CD4-positive, alpha-beta T cell treated with Interferon alpha-2 for 1 hour (primary cell): Measurements from ENCODE around the gene VSIR.

Experiments used
- DNase-seq, 2 donors: peaks; one replicate each; pipeline ENCODE4 v3.0.0-alpha.2; 2020 to 2022

The VSIR gene

DNA sequence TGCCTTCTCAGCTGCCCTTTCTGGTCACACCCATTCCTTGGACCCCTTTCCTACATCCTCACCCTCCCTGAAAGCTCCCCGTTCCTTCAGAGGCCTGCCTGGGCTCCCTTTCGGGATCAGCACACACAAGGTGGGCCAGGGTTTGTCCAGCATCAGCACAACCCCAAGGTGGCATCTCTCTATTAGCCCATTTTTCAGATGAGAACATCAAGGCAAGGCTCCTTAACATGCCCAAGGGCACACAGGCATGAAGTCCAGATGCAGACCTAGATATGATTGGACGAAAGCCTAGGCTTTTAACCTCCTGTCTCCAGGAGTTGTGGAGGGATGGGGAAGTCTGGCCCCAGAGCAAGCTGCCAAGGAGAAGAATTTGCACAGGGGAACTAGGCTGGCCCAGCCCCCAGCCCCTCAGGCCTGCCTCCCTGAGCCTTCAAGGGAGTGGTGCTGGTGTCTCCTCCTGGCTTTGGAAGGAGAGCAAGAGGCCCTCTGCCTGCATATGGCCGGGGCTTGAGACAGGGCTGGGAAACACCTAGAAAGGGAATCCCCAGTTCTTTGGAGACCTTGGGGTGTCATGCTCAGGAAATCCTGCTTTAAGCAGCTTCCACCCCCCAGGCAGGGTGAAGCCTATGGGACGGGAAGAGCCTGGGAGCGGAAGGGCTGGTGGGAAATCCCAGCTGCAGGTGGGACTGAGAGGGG is 9.0 kb upstream of the VSIR start:
- no peak for DNase-seq

DNA sequence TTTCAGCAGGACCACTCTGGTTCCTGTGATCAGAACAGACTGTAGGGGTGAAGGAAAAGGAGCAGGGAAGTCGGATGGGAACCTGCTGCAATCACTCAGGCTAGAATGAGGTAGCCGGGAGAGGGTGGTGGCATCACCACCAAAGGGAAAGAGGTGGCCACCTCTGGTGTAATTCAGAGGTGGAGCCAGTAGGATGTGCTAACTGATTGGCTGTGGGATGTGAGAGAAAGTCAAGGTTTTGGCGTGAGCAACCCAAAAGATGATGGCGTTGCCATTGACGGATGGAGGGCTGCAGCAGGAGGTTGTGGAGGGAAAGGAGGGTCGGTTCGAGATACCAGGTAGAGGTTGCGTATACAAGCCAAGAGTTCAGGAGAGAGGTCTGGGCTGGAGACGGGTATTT is 7.4 kb upstream of the VSIR start:
- no peak for DNase-seq

DNA sequence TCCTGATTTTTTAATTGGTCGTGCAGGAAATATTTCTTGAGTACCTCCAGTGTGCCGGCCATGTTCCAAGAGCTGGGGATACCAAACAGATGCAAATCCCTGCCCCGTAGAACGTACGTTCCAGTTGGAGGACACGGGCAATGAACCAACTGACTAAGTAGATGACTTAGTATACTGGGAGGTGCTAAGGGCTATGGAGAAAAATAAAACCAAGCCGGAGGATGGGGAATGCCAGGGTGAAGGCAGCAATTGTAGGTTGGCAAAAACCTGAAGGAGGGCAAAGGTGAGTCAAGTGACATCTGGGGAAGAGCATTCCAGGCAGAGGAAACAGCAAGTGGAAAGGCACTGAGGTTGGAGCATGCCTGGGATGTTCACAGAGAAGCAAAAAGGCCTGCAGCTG is 6.8 kb upstream of the VSIR start:
- DNase-seq = no peak

DNA sequence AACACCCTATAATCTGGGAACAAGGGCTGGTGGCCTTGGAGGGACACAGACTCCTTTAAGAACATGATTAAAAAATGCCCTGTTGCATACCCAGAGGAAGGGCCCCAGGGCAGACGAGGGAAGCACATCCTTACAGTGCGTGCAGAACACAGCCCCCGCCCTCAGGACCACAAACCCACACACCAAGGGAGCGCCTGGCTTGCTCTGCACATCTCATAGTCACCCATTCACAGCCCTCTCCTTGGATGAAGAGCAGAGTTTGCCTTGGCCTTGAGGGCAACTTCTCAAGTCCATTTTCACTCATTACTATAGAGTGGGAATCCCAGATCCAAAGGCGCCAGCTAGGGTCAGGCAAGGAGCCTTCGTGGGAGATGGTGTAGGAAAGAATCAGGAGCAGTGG is 6.3 kb upstream of the VSIR start:
- no peak for DNase-seq

DNA sequence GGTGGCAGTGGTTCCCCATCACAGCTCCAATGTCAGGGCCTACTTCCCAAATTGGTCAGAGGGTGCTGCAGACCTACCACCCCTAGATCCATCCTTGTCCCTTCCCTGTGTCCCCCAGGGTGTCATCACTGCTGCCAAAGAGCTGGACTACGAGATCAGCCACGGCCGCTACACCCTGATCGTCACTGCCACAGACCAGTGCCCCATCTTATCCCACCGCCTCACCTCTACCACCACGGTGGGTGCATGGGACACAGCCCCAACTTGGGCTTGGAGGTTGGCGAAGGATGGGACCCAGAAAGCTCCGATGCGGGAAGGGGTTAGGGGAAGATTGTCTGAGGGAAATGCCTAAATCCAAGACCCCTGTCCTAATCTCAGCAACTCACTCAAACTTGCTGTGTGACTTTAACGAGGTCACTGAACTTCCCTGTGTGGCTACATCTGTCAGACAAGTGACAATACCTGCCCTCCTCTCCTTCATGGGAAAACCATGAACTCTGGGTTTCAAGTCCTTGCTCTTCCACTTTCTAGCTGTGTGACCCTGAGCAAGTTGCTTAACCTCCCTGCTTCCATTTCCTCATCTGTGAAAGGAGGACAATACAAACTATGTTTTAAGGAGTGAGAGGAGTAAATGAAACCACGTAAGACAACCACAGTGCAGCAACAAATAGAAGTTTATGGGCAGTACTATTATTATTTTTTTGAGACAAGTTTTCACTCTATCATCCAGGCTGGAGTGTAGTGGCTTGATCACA is 4.9 kb upstream of the VSIR start:
- DNase-seq = no peak

DNA sequence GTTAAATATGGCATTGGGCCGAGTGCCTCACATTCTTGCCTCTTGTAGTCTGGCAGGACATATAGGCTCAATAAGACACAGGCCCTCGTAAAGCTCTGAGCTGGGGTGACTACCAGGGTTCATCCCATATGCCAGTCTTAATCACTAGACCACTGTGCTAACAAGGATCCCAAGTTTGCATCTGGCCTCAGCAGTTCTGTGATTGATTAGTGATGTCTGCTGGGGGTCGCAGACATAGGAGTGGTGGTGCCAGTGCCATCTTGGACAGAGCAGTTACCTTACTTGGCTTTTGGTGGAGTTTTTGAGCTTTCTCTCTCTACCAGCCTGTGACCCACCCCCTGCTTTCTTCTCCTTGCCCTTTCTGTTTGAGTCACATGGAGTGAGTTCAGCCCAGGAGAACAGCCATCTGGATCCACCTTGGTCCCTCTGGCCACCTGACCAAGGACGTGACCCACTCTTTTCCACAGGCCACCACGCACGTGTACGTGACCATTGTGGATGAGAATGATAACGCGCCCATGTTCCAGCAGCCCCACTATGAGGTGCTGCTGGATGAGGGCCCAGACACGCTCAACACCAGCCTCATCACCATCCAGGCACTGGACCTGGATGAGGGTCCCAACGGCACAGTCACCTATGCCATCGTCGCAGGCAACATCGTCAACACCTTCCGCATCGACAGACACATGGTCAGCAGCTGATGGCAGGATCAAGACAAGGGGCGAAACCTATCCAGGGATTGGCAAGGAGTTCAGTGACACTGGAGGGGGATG is 4.1 kb upstream of the VSIR start:
- DNase-seq = no peak

DNA sequence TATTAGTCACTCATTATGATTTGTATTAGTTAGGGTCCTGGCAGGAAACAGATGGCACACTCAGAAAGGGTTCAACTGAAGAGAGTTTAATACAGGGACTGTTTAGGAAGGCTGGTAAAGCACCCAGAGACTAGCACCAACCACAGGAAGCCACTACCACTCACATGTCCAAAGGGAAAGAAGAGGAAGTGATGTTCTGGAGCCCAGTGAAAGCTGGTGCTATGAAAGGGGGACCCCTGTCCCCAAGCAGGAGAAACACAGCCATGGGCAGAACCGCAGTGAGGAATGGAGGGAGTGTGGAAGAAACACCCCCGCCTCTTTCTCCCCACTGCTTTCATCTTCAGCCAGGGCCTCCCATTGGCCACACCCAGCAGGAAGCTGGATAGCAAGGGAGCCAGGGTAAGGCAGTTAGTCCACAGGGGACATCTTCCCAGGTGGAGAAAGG is 3.2 kb upstream of the VSIR start:
- DNase-seq = no peak

DNA sequence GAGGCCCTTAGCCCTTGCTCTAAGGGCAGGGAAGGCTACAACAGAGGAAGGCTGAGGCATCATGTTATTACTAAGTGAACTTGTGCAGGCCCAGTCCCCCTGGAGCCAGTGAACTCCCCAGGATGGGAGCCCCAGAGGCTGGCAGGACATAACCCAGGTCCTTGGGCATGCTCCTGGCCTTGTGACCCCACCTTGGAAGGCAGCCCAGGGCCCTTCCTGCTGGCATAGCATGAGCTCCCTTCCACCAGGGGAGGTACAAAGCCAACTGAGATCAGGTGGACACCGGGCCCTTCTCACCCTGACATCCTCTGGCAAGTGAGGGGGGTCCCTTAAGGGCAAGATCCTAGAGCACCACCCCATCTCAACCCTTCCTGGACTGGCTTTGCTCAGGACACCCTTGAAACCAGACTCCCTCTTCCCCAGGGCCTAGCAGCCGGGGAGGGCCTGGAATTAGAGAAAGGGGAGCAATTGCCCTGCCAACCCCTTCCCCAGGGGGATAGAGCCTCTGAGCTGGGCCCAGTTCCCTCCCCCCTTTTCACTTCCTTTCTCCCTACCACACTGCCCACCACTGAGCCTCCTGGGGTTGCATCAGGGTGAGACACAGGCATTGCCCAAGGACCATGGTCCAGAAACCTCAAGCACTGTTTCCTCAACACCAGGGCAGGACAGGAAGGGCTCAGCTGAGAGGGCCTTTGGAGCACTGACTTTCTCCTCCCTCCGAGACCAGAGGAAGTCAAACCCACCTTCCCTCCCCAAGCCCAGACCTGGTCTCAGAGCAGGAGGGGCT is 1.8 kb upstream of the VSIR start:
- DNase-seq = peak in 1 of 2 donors; percentile 51

DNA sequence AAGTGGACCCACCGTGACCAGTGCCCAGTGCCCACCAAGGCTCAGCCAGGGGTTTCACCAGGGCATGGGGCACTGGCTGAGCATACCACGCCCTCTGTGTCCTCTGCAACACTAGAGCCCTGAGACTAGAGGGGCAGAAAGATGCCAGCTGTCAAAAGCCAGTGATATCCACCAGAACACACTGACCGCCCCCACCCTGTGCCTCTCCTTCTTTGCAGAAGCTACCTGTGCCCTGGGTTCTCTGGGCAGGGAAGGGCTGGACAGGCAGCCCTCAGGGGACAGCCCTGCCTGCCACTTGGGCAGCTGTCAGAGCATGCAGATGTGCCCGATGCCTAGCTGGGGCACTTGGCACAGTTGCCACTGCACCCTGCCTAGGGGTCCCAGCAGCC is 494 bp downstream of the VSIR start:
- no peak for DNase-seq

DNA sequence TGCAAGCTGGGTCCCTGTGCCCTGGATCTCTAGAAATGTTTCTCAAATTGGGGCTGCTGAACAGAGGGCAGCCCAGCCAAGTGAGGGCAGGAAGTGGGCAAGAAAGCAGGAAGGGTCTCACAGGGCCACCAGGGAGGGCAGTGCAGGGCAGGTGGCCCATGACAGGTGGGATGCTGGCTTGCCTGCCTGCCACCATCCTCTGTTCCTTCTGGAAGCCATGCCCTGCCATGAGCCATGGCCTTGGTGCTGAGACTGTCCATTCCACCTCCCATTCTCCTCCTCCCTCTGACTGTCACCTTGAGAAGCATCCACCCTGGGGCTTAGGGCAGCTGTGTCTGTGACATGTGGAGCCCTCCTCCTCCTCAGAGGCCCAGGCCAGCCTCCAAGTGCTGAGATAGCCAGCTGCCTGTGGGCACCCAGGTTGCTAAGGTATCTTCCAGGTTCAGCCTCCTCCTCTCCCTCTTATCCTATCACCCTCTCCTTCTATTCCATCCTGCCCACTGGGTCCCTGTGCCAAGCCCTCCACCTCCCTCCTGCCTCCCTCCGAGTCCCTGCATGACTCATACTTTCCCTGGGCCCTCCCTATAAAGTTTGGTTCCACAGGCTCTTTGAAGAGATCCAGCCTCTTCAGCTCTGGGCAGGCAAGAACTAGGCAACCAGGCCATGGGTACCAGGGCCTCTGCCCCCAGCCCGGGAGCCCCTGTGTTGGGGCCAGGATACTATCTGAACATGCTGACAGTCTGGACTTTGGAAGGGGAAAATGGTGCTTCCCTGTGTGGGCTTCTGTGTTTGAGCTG is 1.3 kb downstream of the VSIR start:
- peak in 1 of 2 donors; percentile 46 for DNase-seq

DNA sequence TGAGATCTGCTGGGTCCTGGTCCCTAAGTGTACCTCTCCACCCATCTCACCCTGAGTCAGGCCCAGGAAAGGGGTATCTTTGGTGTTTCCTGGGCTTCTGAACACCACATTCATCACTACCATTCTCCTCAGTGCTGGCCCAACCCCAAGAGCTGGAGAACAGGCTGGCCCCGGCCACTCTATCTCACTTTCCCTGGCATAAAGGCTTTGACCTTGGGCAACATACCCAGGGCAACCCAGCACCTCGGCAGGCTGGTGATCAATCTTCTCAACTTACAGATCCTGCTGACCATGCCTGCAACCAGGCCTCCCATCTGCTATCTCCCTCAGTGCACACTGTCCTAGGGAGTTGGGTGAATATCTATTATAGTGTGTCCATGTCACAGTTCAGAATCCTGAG is 2.1 kb downstream of the VSIR start:
- no peak for DNase-seq

DNA sequence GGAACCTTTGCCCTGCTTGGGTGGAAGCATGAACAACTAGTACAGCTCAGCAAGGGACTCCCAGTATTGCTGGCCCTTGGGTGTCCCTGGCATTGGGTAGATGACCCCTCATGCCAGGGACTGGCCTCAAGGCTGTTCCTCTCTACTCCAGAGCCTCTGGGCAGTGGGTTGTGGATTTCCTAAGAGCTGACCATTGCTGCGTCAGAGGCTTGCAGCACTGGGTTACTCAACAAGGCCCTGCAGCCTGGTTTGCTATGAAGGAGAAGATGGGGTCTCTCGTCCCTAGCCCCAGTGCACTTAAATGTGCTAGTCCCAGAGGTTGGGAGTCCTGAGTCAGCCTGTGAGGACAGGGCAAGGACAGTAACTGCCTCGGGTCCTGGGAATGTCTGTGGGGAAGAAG is 2.5 kb downstream of the VSIR start:
- DNase-seq = no peak

DNA sequence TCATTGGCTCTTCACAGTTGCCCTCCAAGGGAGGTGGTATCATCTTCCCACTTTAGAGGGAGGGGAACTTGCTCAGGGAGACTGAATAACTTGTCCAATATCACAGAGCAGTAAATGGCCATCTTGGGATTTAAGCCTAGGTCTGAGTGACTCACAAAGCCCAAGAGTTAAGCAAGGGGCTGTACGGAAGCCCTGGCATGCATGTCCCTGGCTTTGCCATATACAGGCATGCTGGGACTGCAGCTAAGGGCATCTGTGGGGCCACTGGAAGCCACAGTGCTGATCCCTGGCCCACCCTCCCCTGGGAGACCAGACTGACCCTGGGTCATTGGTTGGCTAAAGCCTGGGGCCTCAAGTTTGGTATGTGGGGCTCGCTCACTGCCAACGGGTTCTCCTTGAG is 3.1 kb downstream of the VSIR start:
- no peak for DNase-seq

DNA sequence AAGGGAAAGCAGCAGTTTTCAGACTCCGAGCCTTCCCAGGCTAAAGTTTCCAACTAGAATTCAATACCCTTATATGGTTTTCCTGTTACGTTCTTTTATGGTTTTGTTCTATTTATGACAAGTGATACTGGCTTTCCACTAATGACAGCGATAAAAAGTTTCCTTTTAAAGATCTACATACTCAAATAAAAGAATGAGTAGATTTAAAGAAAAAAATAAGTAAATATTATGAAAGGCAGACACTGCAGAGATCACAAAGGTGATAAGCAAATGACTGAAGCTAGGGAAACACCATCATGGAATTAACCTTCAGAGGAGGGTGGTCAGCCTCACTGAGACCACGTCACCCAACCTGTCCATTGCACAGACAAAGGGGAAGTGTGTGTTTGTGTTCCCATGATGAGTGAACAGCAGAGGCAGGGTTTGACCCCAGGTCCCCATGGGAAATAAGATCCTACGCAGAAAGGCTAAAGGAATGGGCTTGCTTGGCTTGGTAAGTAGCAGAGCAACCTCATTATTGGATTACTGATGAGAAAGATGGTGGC is 4.0 kb downstream of the VSIR start:
- DNase-seq = peak; percentile 50 to 56

DNA sequence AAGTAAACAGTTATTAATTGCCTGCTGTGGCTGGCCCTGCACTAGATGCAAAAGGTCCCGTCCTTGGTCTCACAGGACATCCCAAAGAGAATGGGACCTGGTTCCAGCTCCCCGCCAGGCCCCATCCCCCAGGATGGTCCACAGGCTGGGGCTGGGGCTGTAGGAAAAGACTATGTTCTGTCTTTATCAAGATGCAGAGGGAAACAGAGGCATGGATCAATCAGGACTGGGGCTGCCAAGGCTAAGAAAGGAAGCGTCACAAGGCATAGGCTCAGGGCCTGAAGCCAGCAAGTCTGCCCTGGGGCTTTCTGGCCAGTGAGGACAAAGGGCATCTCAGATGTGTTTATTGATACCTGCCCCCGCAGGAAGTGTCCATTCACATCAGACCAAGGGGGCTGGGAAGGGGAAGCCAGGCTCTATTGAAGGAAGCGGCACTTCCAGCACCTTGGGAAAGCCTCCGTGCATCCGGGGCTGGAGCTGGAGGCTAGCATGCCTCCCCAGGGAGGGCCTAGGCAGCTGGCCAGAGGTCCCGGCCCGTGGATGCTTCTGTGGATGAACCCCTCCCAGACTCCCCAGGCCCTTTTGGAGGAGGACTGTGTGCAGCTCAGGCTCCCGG is 5.8 kb downstream of the VSIR start:
- DNase-seq = no peak

DNA sequence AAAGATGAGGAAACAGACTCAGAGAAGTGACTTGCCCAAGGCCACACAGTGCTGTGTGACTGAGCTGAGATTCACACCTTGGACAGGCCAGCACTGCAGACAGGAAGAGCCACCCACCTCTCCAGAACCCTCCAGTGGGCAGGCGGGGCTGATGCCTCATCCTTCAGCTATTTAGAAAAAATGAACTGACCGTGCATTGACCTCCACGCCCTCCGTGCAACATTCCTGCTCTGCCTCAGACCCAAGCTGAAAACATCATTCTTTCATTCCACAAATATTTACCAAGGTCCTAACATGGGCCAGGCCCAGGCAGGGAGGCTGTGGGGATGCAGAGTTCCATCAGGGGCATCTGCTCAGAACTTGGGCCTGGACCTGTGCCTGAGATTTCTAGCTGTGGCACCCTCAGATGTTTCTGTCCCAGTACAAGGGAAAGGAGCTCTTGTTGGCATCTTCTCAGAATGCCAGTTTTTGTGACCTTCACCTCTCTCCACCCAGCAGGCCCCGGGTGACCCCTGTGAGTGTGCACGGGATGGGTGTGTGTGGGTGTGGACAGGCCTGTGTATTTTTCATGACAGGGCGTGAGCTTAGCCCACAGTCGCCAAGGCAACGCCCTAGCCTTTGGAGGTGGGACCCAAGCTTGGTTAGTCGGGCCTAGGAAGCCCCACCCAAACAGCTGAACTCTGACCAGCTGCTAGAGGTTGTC is 6.5 kb downstream of the VSIR start:
- peak; percentile 59 to 69 for DNase-seq

DNA sequence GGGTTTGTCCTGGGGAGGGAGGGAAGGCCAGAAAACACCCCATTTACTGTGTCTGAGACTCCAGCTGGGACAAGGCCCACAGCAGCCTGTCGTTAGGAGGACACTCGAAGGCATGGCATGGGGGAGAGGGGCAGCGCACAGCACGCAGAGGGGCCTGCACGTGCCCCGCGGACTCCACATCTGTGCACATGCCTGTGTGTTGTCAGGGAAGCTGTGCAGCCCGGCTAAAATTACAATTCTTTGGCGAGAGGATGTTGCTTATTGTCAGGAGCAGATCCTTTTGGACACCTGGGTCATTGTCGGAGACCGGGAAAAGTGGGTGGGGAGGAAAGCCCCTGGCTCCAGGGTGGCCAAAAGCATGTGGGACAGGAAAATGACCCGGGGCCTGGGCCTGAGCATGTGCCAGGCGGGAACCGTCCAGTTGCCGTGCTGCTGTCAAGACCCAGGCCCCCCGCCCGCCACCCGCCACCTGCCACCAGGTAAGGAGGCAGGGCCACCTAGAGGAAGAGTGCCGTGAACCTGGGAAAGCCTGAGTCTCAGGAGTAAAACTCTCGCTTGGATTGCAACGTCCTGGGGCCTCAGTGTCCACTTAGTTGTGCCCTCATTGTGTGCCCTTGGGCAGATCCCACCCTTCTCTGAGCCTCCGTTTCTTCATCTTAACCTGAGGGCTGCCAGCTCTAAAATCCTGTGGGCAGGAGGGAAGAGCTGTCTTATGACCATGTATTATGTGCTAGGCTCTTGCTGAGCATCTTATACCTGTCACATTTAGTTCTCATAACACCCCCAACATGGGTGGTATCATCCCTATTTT is 7.2 kb downstream of the VSIR start:
- no peak for DNase-seq

DNA sequence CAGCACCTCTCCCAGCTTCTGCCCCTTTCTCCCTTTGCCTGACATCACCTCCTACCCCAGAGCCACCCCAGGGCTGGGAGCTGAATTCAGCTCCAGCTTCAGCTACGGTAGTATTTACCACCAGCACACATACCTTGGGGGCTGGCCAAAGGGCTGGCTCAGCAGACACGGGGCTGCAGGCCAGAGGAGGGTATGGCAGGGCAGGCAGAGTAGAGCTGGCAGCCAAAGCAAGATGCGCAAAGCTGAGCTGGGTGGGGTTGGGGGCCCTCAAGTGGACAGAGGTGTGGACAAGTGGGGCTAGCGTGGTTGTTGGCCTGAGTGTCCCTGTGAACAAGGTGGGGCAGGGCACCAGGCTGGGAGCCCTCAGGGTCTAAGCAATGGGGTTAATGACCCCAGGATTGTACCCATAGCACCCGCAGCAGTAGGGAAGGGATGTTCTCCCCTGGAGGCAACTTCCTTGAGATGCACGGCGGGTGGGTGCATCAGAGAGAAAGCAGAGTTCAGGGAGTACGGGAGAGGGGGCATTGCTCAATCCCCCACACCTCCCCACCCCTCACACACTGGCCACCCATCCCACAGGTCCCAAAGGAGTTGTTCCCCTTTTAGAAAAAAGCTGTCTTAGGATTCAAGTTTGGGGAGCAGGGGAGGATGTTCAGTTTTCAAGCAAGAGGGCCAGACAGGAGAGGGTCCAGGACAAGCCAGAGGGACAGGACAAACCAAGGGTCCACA is 8.0 kb downstream of the VSIR start:
- no peak for DNase-seq
